GM12892 (cell line): Measurements from ENCODE around the gene SDK2.
"Not testable (repeated sequence)": the region's sequence is repeated elsewhere in the genome, so short reads cannot be mapped to it uniquely, and the experiment has no call there.

ENCODE experiments used
- POLR2A ChIP-seq: IDR thresholded peaks from 2 replicates; pipeline ENCODE4 v1.6.1; 2011; ENCODE audit warnings: low read depth, low read length, control low read depth
- POLR2AphosphoS5 ChIP-seq: IDR thresholded peaks from 2 replicates; pipeline ENCODE4 v1.6.1; 2011; ENCODE audit warnings: low read depth, low read length, control low read depth
- TAF1 ChIP-seq: IDR thresholded peaks from 2 replicates; pipeline ENCODE4 v1.6.1; 2011; ENCODE audit warnings: low read depth, mild to moderate bottlenecking, control low read depth, low read length, borderline replicate concordance

GRCh38 chr17:73308959-73309358, 335.3 kb downstream of the SDK2 start:
- TF ChIP-seq POLR2A, POLR2AphosphoS5, TAF1: not testable (repeated sequence)
